BJ (cell line): ENCODE data around the gene SYT9. TPM values are rescaled to one million over a fixed set of nuclear protein-coding genes. Genes with fewer than 3 reads are reported as not detected.

ENCODE experiments used
- CTCF ChIA-PET: fragments of 350-600 bp; formaldehyde crosslinking; extraction: SDS; loops from one replicate; lab custom pipeline; 2021; ENCODE audit warnings: antibody characterized with exemption, inconsistent platforms; lab: Yijun Ruan, JAX
- POLR2A ChIA-PET: fragments of 300-600 bp; sonication (Branson Sonifier 250); formaldehyde crosslinking; extraction: SDS; loops from one replicate; lab custom pipeline; 2021; ENCODE audit warnings: antibody characterized with exemption; lab: Charles Lee
- DNase-seq: peaks from one replicate; pipeline ENCODE4 v3.0.0-alpha.2; 2011; ENCODE audit warnings: low read depth
- H3K27me3 ChIP-seq: 2 replicates; pipeline ENCODE4 v1.6.0; 2011; ENCODE audit warnings: low read length; ENCODE audit not compliant: control insufficient read depth, insufficient read depth
- H3K36me3 ChIP-seq: 2 replicates; pipeline ENCODE4 v1.5.1; 2011; ENCODE audit warnings: low read length; ENCODE audit not compliant: control insufficient read depth, insufficient read depth
- H3K4me3 ChIP-seq: 2 replicates; pipeline ENCODE4 v1.5.1; 2011; ENCODE audit warnings: low read depth, mild to moderate bottlenecking, control low read depth, low read length
- CTCF ChIP-seq: IDR thresholded peaks from 2 replicates; pipeline ENCODE4 v1.5.1; 2011; ENCODE audit warnings: low read depth, mild to moderate bottlenecking, control low read depth, inconsistent platforms, low read length, moderate library complexity; ENCODE audit not compliant: insufficient read depth
- polyA plus RNA-seq: library from polyadenylated mRNA; depleted of rRNA; stranded (reverse); fragments of >200 nt; gene quantifications from 2 replicates; pipeline ENCODE4 v1.2.3, GENCODE V29; 2011

The SYT9 gene
- polyA plus RNA-seq, 1 experiment: not detected

- no peaks in the 10 kb centered on the region for H3K36me3 ChIP-seq
- DNase-seq: no peak
- TF ChIP-seq CTCF: no peak
- H3K27me3 ChIP-seq: no peaks in the 10 kb centered on the region
- CTCF ChIA-PET: no interaction called here
- H3K4me3 ChIP-seq: no peak overlapping the region
- POLR2A ChIA-PET: no interaction called here
These were observed 56.1 kb downstream of the SYT9 start for GRCh38 chr11:7307836-7308235.

- CTCF ChIA-PET: no interaction called here
- TF ChIP-seq CTCF: no peak
- Histone ChIP-seq H3K27me3 (no peaks in the 10 kb centered on the region), H3K36me3 (no peaks in the 10 kb centered on the region), H3K4me3 (no peak overlapping the region)
- DNase-seq: no peak
- POLR2A ChIA-PET: no interaction called here
These were observed 60.2 kb downstream of the SYT9 start for GRCh38 chr11:7311903-7312302.

- H3K4me3 ChIP-seq: no peak overlapping the region
- no peak for TF ChIP-seq CTCF
- H3K27me3 ChIP-seq: no peaks in the 10 kb centered on the region
- ChIA-PET POLR2A (no interaction called here), CTCF (no interaction called here)
- H3K36me3 ChIP-seq: no peaks in the 10 kb centered on the region
- no peak for DNase-seq
These were observed 63.3 kb downstream of the SYT9 start for GRCh38 chr11:7314811-7315604.

GRCh38 chr11:7319501-7319900, 67.8 kb downstream of the SYT9 start:
- DNase-seq: no peak
- no peaks in the 10 kb centered on the region for H3K27me3 ChIP-seq
- no peak for TF ChIP-seq CTCF
- H3K4me3 ChIP-seq: no peak overlapping the region
- POLR2A ChIA-PET: no interaction called here
- H3K36me3 ChIP-seq: no peaks in the 10 kb centered on the region
- CTCF ChIA-PET: interaction anchor here (1.1 kb wide), 1 partner anchor 41 kb away, joined by 3 read pairs; no protein-coding TSS in a partner anchor

- no peaks in the 10 kb centered on the region for H3K36me3 ChIP-seq
- ChIA-PET POLR2A (no interaction called here), CTCF (interaction anchor here (1.1 kb wide), 1 partner anchor 42 kb away, joined by 3 read pairs; no protein-coding TSS in a partner anchor)
- H3K4me3 ChIP-seq: no peak overlapping the region
- DNase-seq: no peak
- TF ChIP-seq CTCF: no peak
- no peaks in the 10 kb centered on the region for H3K27me3 ChIP-seq
These were observed 68.6 kb downstream of the SYT9 start for GRCh38 chr11:7320306-7320705.
